HCT116 (cell line): ENCODE measurements around the gene SEMA4D. TPM values are rescaled to one million over a fixed set of nuclear protein-coding genes. Genes with fewer than 3 reads are reported as not detected.

Source experiments
- ATAC-seq: fragments of 200-7000 bp; cut with Tn5 transposase; 2 replicates; pipeline ENCODE4 v1.9.1; 2020; ENCODE audit warnings: mild to moderate bottlenecking, moderate library complexity
- BruUV-seq: library from RNA; stranded (reverse); fragments of 400-500 nt; replicated peaks from 2 replicates; lab custom pipeline; 2021; lab: Mats Ljungman, UMichigan
- CTCF ChIA-PET: fragments of 300-600 bp; sonication (Branson Sonifier 250); formaldehyde crosslinking; loops from one replicate; lab custom pipeline; 2021; ENCODE audit warnings: antibody characterized with exemption; lab: Charles Lee
- POLR2A ChIA-PET: fragments of 300-600, 350-600 bp; sonication (Branson Sonifier 250); formaldehyde crosslinking; loops from one replicate; lab custom pipeline; 2021; ENCODE audit warnings: antibody characterized with exemption; lab: Charles Lee
- RAD21 ChIA-PET, 2 experiments: fragments of 300-600 bp; sonication (Branson Sonifier 250); formaldehyde crosslinking; loops; one replicate each; lab custom pipeline; 2023; ENCODE audit warnings: low total read pairs in 2 of 2; ENCODE audit not compliant: uncharacterized antibody in 2 of 2, unreplicated experiment in 2 of 2, low non-redundant PET in 1 of 2; lab: Charles Lee
- DNase-seq: peaks from one replicate; pipeline ENCODE4 v3.0.0-alpha.2; 2010; ENCODE audit warnings: low read depth, low spot score
- H2AFZ ChIP-seq: fragments of 200-600 bp; shearing (Covaris generic), sonication (generic); 2 replicates; pipeline ENCODE4 v1.6.1; 2017; ENCODE audit warnings: low read depth, mixed run types, mixed read lengths, antibody characterized with exemption, low read length; ENCODE audit not compliant: poor library complexity, severe bottlenecking
- H3K27ac ChIP-seq: 2 replicates; pipeline ENCODE4 v1.5.1; 2012; ENCODE audit warnings: low read depth, low read length
- H3K27me3 ChIP-seq: fragments of 200-600 bp; sonication (generic); 2 replicates; pipeline ENCODE4 v1.6.1; 2016; ENCODE audit warnings: mixed run types, low read length, mixed read lengths; ENCODE audit not compliant: insufficient read depth
- H3K36me3 ChIP-seq, 2 experiments: fragments of 200-500 bp in 1 of 2; fragments of 200-600 bp in 1 of 2; sonication (Bioruptor generic) in 1 of 2; sonication (generic) in 1 of 2; 2 replicates each; pipeline versions ENCODE4 v1.5.1 to v1.6.1; 2014 to 2016; ENCODE audit warnings: low read length in 2 of 2, inconsistent platforms in 1 of 2, mixed read lengths in 1 of 2, mixed run types in 1 of 2; ENCODE audit not compliant: insufficient read depth in 2 of 2, control insufficient read depth in 1 of 2
- H3K4me1 ChIP-seq, 2 experiments: fragments of 200-600 bp in 1 of 2; sonication (generic) in 1 of 2; 2 replicates each; pipeline versions ENCODE4 v1.5.1 to v1.6.1; 2012 to 2017; ENCODE audit warnings: low read length in 2 of 2, inconsistent platforms in 1 of 2, mild to moderate bottlenecking in 1 of 2, mixed read lengths in 1 of 2, mixed run types in 1 of 2, moderate library complexity in 1 of 2; ENCODE audit not compliant: insufficient read depth in 2 of 2, control insufficient read depth in 1 of 2
- H3K4me2 ChIP-seq: fragments of 200-600 bp; sonication (generic); 2 replicates; pipeline ENCODE4 v1.6.1; 2017; ENCODE audit warnings: mixed run types, low read length, mixed read lengths
- H3K4me3 ChIP-seq, 2 experiments: fragments of 200-600 bp in 1 of 2; sonication (generic) in 1 of 2; replicated peaks in 1 of 2; 2 replicates each; pipeline ENCODE4 v1.5.1; 2011 to 2016; ENCODE audit warnings: low read length in 2 of 2, control low read depth in 1 of 2, low read depth in 1 of 2, mild to moderate bottlenecking in 1 of 2, mixed read lengths in 1 of 2, mixed run types in 1 of 2
- H3K79me2 ChIP-seq: fragments of 200-600 bp; sonication (generic); 2 replicates; pipeline ENCODE4 v1.6.1; 2017; ENCODE audit warnings: mild to moderate bottlenecking, mixed run types, low read length, moderate library complexity, mixed read lengths; ENCODE audit not compliant: insufficient read depth
- H3K9ac ChIP-seq: fragments of 200-600 bp; sonication (generic); 2 replicates; pipeline ENCODE4 v1.6.1; 2016; ENCODE audit warnings: low read length, mixed read lengths
- H3K9me2 ChIP-seq: fragments of 200-600 bp; sonication (generic), shearing (Covaris generic); 2 replicates; pipeline ENCODE4 v1.6.1; 2017; ENCODE audit warnings: mixed run types, mild to moderate bottlenecking, moderate library complexity; ENCODE audit not compliant: insufficient read depth
- H3K9me3 ChIP-seq, 2 experiments: fragments of 200-500 bp in 1 of 2; fragments of 200-600 bp in 1 of 2; sonication (Bioruptor generic) in 1 of 2; sonication (generic) in 1 of 2; 2 replicates each; pipeline ENCODE4 v1.6.1; 2014 to 2017; ENCODE audit warnings: low read length in 2 of 2, mixed read lengths in 2 of 2, inconsistent platforms in 1 of 2, low read depth in 1 of 2, mild to moderate bottlenecking in 1 of 2, mixed run types in 1 of 2, moderate library complexity in 1 of 2; ENCODE audit not compliant: control insufficient read depth in 1 of 2, insufficient read depth in 1 of 2
- H4K20me1 ChIP-seq: fragments of 200-600 bp; sonication (generic), shearing (Covaris generic); 2 replicates; pipeline ENCODE4 v1.6.1; 2017; ENCODE audit warnings: mixed run types, mild to moderate bottlenecking, moderate library complexity; ENCODE audit not compliant: insufficient read depth
- EZH2phosphoT487 ChIP-seq: fragments of 200-600 bp; IDR thresholded peaks from 2 replicates; pipeline ENCODE4 v1.6.1; 2018; ENCODE audit warnings: antibody characterized with exemption, borderline replicate concordance
- FOSL1 ChIP-seq: IDR thresholded peaks from 2 replicates; pipeline ENCODE4 v1.6.1; 2012; ENCODE audit warnings: low read depth
- JUND ChIP-seq: IDR thresholded peaks from 2 replicates; pipeline ENCODE4 v1.6.1; 2012
- POLR2AphosphoS5 ChIP-seq: IDR thresholded peaks from 2 replicates; pipeline ENCODE4 v1.6.1; 2011; ENCODE audit warnings: mild to moderate bottlenecking, low read depth, low read length, moderate library complexity
- SP1 ChIP-seq: IDR thresholded peaks from 2 replicates; pipeline ENCODE4 v1.6.1; 2012; ENCODE audit warnings: low read depth
- SRF ChIP-seq: IDR thresholded peaks from 2 replicates; pipeline ENCODE4 v1.6.1; 2012; ENCODE audit warnings: low read depth
- YY1 ChIP-seq: IDR thresholded peaks from 2 replicates; pipeline ENCODE4 v1.6.1; 2011; ENCODE audit warnings: low read length, low read depth, moderate library complexity, mild to moderate bottlenecking; ENCODE audit not compliant: insufficient replicate concordance; ENCODE audit errors: extremely low read depth
- ZFX ChIP-seq: fragments of 450-650 bp; IDR thresholded peaks from 2 replicates; pipeline ENCODE4 v1.6.1; 2017
- ZNF274 ChIP-seq: fragments of 200-500 bp; sonication (Bioruptor generic); IDR thresholded peaks from 2 replicates; pipeline ENCODE4 v1.6.1; 2014; ENCODE audit warnings: mild to moderate bottlenecking, low read depth, low read length, inconsistent platforms
- intact Hi-C: fragments of 100-400 bp; cut with micrococcal nuclease; formaldehyde crosslinking; loops from 2 replicates; pipeline ENCODE4 v1.10.0; 2022
- total RNA-seq: library from RNA; stranded (reverse); gene quantifications from one replicate; pipeline ENCODE4 v1.2.1, GENCODE V29; 2021; ENCODE audit not compliant: unreplicated experiment
- TF ChIP-seq, protein P1 (sequence below): IDR thresholded peaks from 2 replicates; pipeline ENCODE4 v1.6.1; 2012; ENCODE audit warnings: low read depth

SEMA4D gene
- total RNA-seq, 1 experiment from 2014 or later, result 32.0 TPM

- BruUV-seq, result no TSS peak
- H3K27me3 ChIP-seq, result no peaks in the 10 kb centered on the region
- no peak for ATAC-seq
- no peak overlapping the region for H3K4me3 ChIP-seq
- TF ChIP-seq, protein P1, sequence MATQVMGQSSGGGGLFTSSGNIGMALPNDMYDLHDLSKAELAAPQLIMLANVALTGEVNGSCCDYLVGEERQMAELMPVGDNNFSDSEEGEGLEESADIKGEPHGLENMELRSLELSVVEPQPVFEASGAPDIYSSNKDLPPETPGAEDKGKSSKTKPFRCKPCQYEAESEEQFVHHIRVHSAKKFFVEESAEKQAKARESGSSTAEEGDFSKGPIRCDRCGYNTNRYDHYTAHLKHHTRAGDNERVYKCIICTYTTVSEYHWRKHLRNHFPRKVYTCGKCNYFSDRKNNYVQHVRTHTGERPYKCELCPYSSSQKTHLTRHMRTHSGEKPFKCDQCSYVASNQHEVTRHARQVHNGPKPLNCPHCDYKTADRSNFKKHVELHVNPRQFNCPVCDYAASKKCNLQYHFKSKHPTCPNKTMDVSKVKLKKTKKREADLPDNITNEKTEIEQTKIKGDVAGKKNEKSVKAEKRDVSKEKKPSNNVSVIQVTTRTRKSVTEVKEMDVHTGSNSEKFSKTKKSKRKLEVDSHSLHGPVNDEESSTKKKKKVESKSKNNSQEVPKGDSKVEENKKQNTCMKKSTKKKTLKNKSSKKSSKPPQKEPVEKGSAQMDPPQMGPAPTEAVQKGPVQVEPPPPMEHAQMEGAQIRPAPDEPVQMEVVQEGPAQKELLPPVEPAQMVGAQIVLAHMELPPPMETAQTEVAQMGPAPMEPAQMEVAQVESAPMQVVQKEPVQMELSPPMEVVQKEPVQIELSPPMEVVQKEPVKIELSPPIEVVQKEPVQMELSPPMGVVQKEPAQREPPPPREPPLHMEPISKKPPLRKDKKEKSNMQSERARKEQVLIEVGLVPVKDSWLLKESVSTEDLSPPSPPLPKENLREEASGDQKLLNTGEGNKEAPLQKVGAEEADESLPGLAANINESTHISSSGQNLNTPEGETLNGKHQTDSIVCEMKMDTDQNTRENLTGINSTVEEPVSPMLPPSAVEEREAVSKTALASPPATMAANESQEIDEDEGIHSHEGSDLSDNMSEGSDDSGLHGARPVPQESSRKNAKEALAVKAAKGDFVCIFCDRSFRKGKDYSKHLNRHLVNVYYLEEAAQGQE, result no peak
- TF ChIP-seq SRF (no peak), POLR2AphosphoS5 (no peak), FOSL1 (no peak), EZH2phosphoT487 (no peak), ZFX (no peak), YY1 (no peak), ZNF274 (no peak), SP1 (no peak), JUND (no peak)
- TF ChIP-seq, all 23 proteins: peak for 0
- H3K4me1 ChIP-seq, result no peaks in the 10 kb centered on the region
- RAD21 ChIA-PET, result no interaction called here
- H3K36me3 ChIP-seq, result peaks cover 4 to 11% of the 10 kb centered on the region in 2 experiments; a peak in 3 of 4 replicates
- H4K20me1 ChIP-seq, result no peaks in the 10 kb centered on the region
- H3K9me2 ChIP-seq, result no peaks in the 10 kb centered on the region
- intact Hi-C loops, result no loop called here
- no peak overlapping the region for H3K9ac ChIP-seq
- no peak overlapping the region for H3K4me2 ChIP-seq
- POLR2A ChIA-PET, result no interaction called here
- CTCF ChIA-PET, result no interaction called here
- H2AFZ ChIP-seq, result no peak overlapping the region
- no peak overlapping the region for H3K27ac ChIP-seq
- no peaks in the 10 kb centered on the region for H3K9me3 ChIP-seq
- H3K79me2 ChIP-seq, result no peaks in the 10 kb centered on the region
- no peak for DNase-seq
Measured at GRCh38 chr9:89365532-89365912, 132.4 kb downstream of the SEMA4D start.
